GM18517 (cell line): ENCODE measurements around the gene CLDN6.

ENCODE experiments used
- ATAC-seq: cut with Tn5 transposase; IDR thresholded peaks from one replicate; pipeline ENCODE4 v1.9.1; 2021; ENCODE audit warnings: mild to moderate bottlenecking, moderate library complexity; ENCODE audit not compliant: unreplicated experiment

Gene CLDN6

DNA sequence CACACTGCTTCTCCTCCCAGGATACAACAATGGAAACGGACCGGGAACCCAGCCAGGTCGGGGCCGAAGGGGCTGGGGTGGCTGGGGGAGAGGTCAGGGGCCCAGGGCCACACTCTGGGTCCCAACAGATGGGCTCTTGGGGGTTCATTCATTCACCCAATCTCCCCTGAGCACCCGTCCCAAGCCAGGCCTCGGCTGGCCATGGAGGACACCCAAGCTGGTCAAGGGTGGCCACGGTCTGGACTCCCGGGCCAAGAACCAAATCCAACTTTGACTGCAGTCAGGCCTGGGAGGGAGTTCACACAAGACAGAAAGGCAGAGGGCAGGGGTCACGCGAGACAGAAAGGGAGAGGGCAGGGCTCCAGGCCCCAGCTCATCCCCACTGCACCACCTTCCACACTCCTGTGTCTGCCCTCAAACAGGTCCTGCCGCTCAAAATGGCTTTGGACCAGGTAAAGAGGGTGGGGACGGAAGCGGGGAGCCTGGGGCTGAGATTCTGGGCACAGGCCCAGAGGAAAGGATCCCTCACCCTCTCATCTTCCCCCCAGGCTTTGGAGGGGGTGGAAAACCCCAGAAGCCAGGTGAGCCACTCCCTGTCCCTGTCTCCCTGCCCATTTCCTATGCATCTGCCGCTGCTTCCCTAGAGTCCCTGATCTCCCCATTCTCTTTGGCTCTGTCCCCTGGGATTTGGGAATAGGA, 25.5 kb downstream of the CLDN6 start:
- ATAC-seq: no peak

- no peak for ATAC-seq
Observed at GRCh38 chr16:2991566-2992261, 26.3 kb downstream of the CLDN6 start.

GRCh38 chr16:2990891-2991290, 27.1 kb downstream of the CLDN6 start:
- no peak for ATAC-seq

- no peak for ATAC-seq
Observed at GRCh38 chr16:2988590-2989099, 29.3 kb downstream of the CLDN6 start.

DNA sequence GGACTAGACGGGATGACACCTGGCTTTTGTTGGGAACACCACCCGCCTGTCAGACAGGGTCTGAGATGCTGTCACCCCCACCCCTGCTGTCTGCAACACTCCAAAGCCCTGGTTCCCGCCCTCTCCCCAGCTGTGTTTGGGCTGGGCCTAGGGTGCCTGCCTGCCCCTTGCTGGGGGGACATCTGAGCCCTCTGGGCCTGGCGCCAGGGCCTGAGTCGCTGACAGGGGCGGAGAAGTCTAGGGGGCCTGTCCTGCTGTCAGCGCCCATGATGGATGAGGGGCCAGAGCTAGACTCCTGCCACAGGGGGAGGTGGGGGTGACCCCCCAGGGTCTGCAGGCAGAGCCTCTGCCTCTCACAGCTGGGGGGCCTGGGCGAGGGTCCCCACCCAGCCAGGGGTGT, 30.1 kb downstream of the CLDN6 start:
- no peak for ATAC-seq

DNA sequence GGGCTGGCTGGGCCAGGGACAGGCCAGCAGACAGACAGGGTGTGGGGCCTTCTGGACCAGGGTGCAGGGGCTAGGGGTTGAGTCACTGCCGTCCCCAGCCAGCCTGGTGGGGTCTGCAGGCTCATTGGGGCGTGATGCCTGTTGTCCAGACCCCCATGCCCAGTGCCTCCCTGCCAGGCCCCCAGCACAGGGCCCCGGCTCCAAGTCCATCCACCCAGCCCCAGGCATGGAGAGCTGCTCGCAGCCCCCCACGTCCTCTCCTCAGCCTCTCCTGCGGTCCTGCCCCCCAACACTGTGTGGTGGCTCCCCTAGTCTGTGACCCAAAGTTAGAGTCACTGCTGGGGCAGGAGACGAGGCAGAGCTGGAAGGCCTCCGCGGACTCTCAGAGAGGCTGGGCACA, 30.7 kb downstream of the CLDN6 start:
- no peak for ATAC-seq

- no peak for ATAC-seq
Observed at GRCh38 chr16:2986623-2987188, 31.3 kb downstream of the CLDN6 start.

DNA sequence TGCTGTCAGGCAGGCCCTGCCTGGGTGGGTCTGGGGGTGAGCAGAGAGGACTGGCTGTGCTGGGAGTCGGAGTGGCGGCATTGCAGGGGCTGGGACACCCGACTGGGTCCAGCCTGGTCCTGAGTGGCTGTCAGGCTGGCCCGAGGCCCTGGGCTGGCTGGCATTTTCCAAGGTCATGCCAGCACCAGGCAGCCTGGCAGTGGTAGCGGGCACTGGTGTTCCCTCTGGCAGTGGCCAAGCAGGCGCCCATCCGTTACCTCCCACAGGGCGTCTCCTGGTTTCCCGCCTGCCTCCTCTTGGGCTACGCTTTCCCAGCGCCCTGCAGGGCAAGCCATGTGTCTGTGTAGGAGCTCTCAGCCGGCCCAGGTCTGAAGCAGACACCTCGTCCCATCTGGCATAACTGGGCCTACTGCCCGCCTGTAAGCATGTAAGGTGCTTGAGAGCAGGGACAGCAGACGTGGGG, 32.1 kb downstream of the CLDN6 start:
- no peak for ATAC-seq

GRCh38 chr16:2985462-2985861, 32.5 kb downstream of the CLDN6 start:
- ATAC-seq: no peak

DNA sequence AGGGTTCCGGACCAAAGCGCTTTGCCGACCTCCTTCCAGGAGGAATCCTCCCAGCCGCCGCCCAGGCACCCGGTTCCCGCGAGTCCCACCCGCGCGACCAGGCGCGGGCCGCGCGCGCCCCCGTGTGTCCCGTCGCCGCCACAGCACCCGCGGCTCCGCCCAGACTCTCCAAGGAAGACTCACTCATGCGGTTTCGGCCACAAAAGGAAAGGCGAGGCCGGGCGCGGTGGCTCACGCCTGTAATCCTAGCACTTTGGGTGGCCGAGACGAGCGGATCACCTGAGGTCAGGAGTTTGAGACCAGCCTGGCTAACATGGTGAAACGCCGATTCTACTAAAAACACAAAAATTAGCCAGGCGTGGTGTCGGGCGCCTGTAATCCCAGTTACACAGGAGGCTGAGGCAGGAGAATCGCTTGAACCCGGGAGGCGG, 34.3 kb downstream of the CLDN6 start:
- ATAC-seq: no peak

DNA sequence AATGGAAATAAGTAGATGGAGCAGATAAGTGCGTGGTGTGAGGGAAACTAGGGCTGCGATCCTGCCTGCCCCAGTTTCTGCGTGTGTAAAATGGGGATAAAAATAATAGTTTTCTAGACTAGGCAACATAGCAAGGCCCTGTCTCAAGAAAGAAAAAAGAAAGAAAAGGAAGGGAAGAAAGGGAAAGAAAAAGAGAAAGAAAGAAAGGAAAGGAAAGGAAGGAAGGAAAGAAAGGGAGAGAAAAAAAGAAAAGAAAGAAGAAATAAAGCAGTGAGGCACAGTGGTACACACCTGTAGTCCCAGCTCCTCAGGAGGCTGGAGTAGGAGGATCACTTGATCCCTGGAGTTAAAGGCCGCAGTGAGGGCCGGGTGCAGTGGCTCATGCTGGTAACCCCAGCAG, 35.6 kb downstream of the CLDN6 start:
- ATAC-seq: no peak

- ATAC-seq: no peak
Observed at GRCh38 chr16:2981899-2982250, 36.1 kb downstream of the CLDN6 start.

GRCh38 chr16:2981177-2981898, 36.6 kb downstream of the CLDN6 start:
- ATAC-seq: no peak

DNA sequence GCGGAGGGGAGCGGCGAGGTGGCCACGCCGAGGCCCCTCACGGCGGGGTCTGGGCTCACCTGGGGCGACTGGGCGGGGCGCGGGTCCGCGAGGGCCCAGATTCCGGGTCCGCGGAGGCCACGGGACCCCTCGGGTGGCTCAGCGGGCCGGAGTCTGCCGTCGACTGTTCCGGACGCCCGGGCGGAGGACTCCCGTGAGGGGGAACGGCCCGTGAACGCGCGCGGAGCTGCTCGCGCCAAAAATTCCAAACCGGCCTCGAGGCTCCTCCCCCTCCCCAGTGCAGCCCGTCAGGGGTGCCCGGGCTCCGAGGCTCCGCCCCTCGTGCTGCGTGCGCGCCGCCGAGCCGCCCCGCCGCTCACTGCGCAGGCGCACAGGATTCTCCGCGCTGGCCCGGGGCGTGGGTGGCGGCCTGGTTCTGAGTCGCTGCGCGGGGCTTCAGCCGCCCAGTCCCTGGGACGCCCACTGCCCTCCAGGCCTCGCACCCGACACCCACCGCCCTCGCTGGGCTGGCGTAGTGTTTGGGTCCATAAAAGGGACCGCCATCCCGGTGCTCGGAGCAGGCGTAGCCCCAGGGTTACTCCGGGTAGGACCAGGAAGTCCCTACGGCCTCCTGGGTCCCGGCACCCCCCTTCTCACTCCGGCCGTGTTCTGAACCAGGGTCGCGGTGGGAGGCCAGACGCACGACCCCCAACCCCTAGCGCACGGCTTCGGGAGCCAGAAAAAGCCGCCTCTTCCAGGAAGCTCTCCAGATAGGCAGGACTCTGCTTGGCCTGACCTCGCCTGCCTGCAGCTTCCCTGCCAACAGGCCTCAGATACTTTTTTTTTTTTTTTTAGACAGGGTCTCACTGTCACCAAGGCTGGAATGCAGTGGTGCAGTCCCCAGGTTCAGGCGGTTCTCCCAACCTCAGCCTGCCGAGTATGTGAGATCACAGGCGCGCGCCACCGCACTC, 37.5 kb downstream of the CLDN6 start, which contains the start of gene PKMYT1:
Gene PKMYT1, minus strand, starts transcription at position 220 of the 950 bp plus-strand sequence. CDS start 789 bp downstream, outside the sequence.
- peak; percentile 70 for ATAC-seq

- ATAC-seq: peak; percentile 3
Observed at GRCh38 chr16:2979669-2980226, 38.2 kb downstream of the CLDN6 start.

DNA sequence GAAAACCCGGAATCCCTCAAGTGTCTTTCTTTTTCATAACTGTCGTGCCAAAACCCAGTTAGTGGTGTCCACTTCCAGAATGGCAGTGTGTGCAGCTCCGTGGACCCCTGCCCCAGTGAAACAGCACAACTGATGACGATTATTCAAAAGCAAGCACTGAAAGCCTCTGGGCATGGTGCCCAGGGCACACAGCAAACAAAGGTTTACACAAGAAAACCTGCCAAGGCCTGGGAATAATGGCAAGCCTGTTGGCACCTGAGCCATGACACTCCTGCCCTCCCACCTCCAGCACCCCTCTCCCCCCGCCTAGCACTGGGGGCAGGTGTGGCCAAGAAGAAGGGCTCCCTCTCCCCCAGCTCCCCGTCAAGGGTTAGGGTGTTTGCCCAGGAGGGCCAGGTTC, 40.5 kb downstream of the CLDN6 start:
- ATAC-seq: no peak

- ATAC-seq: no peak
Observed at GRCh38 chr16:2976673-2977072, 41.3 kb downstream of the CLDN6 start.

DNA sequence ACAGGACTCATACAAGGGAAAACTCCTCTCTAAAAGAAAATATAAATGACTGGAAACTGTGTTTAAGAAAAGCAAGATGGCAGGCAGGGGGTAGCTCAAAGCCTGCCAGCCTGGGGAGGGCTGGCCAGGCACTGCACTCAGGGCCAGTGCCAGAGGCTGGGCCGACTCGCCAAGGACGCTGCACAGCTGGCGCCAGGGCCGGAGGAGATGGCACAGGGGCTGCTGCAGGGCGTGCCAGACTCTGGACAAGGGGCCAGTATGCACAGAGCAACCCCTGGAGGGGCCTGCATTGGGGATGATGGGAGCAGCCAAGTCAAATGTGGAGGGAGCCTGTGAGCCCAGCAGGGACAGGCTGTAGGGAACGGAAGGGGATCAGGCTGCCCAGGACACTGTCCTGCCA, 41.8 kb downstream of the CLDN6 start:
- ATAC-seq: no peak

DNA sequence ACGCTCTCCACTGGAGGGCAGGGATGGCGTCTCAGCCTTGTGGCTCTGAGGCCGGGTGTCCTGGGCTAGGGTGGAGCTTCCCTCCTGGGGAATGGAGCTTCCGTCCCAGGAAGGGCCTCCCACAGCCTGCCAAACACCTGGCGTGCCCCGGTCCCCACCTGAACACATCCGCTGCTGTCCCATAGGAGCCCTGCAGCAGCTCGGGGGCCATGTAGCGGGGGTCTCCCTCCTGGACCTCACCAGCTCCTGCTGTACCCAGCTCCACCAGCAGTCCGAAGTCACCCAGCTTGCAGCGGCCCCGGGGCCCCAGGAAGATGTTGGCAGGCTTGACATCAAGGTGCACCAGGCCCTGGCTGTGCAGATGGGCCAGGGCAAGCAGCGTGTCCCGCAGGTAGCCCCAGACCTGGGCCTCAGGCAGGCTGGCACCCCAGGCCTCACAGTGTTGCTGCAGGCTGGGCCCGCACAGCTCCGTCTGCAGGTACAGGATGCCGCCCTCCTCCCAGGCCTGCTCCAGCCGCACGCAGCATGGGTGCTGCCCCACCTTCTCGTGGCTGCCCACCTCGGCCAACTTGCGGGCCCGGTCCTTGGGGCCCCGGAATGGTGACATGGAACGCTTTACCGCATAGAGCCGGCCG, 42.7 kb downstream of the CLDN6 start:
- no peak for ATAC-seq
